ENCODE results near the gene AFF4. TPM values are rescaled to one million over a fixed set of nuclear protein-coding genes. Genes with fewer than 3 reads are reported as not detected.

AFF4 gene
- total RNA-seq, 1 experiment from 2014 or later: 85.3 TPM

DNA sequence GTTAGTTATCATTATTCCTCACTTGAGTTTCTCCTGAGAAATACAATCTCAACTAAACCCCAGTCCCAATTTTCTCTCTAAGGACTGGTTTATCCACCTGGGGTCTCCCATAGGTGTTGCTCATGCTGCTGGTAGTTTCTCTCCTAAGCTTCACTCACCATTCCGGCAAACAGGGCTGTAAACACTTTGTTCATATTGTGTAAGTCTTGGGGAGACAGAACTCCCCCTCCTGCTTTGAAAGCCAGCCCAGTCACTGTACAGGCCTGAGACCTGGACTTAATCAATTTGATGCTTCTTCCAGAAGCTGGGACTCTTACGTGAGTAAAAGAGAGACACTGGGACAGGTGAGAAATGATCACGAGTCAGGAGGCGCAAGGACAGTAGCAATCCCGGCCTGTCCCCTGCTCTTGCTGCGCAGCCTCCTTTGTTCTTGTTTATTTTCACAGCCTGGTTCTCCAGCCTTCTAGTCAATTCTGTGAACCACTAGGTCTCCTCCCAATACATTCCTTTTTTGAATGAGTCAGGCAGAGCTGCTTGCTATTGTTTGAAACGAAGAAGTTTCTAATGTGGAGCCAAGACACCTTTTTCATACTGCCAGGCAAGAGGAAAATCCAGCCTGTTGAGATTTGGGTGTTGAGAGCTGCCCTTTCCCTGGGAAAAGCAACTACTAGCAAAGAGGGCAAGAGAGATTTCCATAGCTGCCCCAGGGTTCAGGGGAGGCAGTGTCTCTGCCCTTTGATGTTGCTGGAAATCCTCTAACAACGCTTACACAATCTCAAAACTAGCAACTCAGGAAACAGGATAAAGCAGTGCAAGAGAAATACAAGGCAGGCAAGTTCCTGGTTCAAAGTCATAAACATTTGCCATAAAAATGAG, 123.8 kb downstream of the AFF4 start:
- Histone ChIP-seq H3K27ac (ENCODE audit: low read depth, low read length, poor library complexity, severe bottlenecking) (no peak overlapping the region), H3K9me3 (ENCODE audit: low read depth, low read length, poor library complexity, severe bottlenecking) (no peaks in the 10 kb centered on the region), H3K4me1 (ENCODE audit: insufficient read depth, low read length, poor library complexity, severe bottlenecking) (no peaks in the 10 kb centered on the region), H3K4me3 (ENCODE audit: low read depth, low read length, poor library complexity, severe bottlenecking) (no peak overlapping the region), H3K27me3 (replicated peaks; ENCODE audit: insufficient read depth, low read depth, low read length, poor library complexity) (no peaks in the 10 kb centered on the region), H3K36me3 (ENCODE audit: insufficient read depth, low read length, poor library complexity, severe bottlenecking) (no peaks in the 10 kb centered on the region)
- BruUV-seq (replicated peaks): no TSS peak
- POLR2A ChIA-PET (ENCODE audit: low non-redundant PET): no interaction called here
- intact Hi-C loops (cut with micrococcal nuclease; ENCODE audit: unreplicated experiment): no loop called here
- CTCF ChIA-PET: no interaction called here
- TF ChIP-seq EZH2 (IDR thresholded peaks at IDR 0.05; ENCODE audit: borderline replicate concordance, low read depth, low read length, poor library complexity, severe bottlenecking) (no peak), CTCF (conservative IDR thresholded peaks at IDR 0.05; ENCODE audit: low read depth, low read length) (no peak)
- DNase-seq (ENCODE audit: low spot score): no peak

- H3K27me3 ChIP-seq (replicated peaks; ENCODE audit: insufficient read depth, low read depth, low read length, poor library complexity): no peaks in the 10 kb centered on the region
- TF ChIP-seq EZH2 (IDR thresholded peaks at IDR 0.05; ENCODE audit: borderline replicate concordance, low read depth, low read length, poor library complexity, severe bottlenecking): no peak
- TF ChIP-seq CTCF (conservative IDR thresholded peaks at IDR 0.05; ENCODE audit: low read depth, low read length): no peak
- H3K4me1 ChIP-seq (ENCODE audit: insufficient read depth, low read length, poor library complexity, severe bottlenecking): no peaks in the 10 kb centered on the region
- ChIA-PET POLR2A (ENCODE audit: low non-redundant PET) (no interaction called here), CTCF (no interaction called here)
- DNase-seq (ENCODE audit: low spot score): no peak
- no peaks in the 10 kb centered on the region for H3K9me3 ChIP-seq (ENCODE audit: low read depth, low read length, poor library complexity, severe bottlenecking)
- no TSS peak for BruUV-seq (replicated peaks)
- H3K36me3 ChIP-seq (ENCODE audit: insufficient read depth, low read length, poor library complexity, severe bottlenecking): no peaks in the 10 kb centered on the region
- no peak overlapping the region for H3K4me3 ChIP-seq (ENCODE audit: low read depth, low read length, poor library complexity, severe bottlenecking)
- no peak overlapping the region for H3K27ac ChIP-seq (ENCODE audit: low read depth, low read length, poor library complexity, severe bottlenecking)
- intact Hi-C loops (cut with micrococcal nuclease; ENCODE audit: unreplicated experiment): no loop called here
These were observed 124.7 kb downstream of the AFF4 start for GRCh38 chr5:132838516-132839282.

- ChIA-PET CTCF (no interaction called here), POLR2A (ENCODE audit: low non-redundant PET) (no interaction called here)
- Histone ChIP-seq H3K27me3 (replicated peaks; ENCODE audit: insufficient read depth, low read depth, low read length, poor library complexity) (no peaks in the 10 kb centered on the region), H3K4me3 (ENCODE audit: low read depth, low read length, poor library complexity, severe bottlenecking) (no peak overlapping the region), H3K36me3 (ENCODE audit: insufficient read depth, low read length, poor library complexity, severe bottlenecking) (no peaks in the 10 kb centered on the region), H3K4me1 (ENCODE audit: insufficient read depth, low read length, poor library complexity, severe bottlenecking) (no peaks in the 10 kb centered on the region), H3K27ac (ENCODE audit: low read depth, low read length, poor library complexity, severe bottlenecking) (no peak overlapping the region), H3K9me3 (ENCODE audit: low read depth, low read length, poor library complexity, severe bottlenecking) (no peaks in the 10 kb centered on the region)
- TF ChIP-seq CTCF (conservative IDR thresholded peaks at IDR 0.05; ENCODE audit: low read depth, low read length): no peak
- no peak for TF ChIP-seq EZH2 (IDR thresholded peaks at IDR 0.05; ENCODE audit: borderline replicate concordance, low read depth, low read length, poor library complexity, severe bottlenecking)
- intact Hi-C loops (cut with micrococcal nuclease; ENCODE audit: unreplicated experiment): no loop called here
- no peak for DNase-seq (ENCODE audit: low spot score)
- no TSS peak for BruUV-seq (replicated peaks)
These were observed 125.6 kb downstream of the AFF4 start for GRCh38 chr5:132837868-132838267.

Measured in A673 (cell line).